ENCODE data around the gene NCS1.

Gene NCS1

DNA sequence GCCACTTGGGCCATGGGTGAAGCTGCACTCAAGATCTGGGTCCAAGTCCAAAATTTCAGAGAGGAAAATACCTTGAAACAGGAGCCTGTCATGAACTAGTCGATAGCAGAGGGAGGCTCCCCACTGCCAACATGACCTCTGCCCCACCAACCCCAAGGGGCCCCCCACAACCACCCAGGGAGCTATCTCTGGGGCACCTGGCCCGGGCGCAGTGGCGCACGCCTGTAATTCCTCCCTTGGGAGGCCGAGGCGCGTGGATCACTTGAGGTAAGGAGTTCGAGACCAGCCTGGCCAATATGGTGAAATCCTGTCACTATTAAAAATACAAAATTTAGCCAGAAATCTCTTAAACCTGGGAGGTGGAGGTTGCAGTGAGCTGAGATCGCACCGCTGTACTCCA is 73.3 kb downstream of the NCS1 start:
- peaks cover 13% of the 10 kb centered on the region for H3K4me1 ChIP-seq (ENCODE audit: control insufficient read depth, low read length)
- H3K27me3 ChIP-seq (ENCODE audit: control insufficient read depth, low read length) = no peaks in the 10 kb centered on the region
- no peak overlapping the region for H3K4me2 ChIP-seq (ENCODE audit: low read length)
- H3K27ac ChIP-seq (ENCODE audit: low read depth, low read length) = no peak overlapping the region
- H3K79me2 ChIP-seq (ENCODE audit: control insufficient read depth, low read length) = no peaks in the 10 kb centered on the region
- H4K20me1 ChIP-seq (ENCODE audit: control insufficient read depth, insufficient read depth, low read depth, low read length) = no peaks in the 10 kb centered on the region
- H3K4me3 ChIP-seq (ENCODE audit: low read length) = no peak overlapping the region
- H3K9me3 ChIP-seq (ENCODE audit: control insufficient read depth, insufficient read depth, low read length) = no peaks in the 10 kb centered on the region
- no peaks in the 10 kb centered on the region for H3K9me2 ChIP-seq (replicated peaks; ENCODE audit: control insufficient read depth, low read length)
- H3K36me3 ChIP-seq (ENCODE audit: control insufficient read depth, low read length) = no peaks in the 10 kb centered on the region
- TF ChIP-seq CTCF (IDR thresholded peaks at IDR 0.05; ENCODE audit: low read depth, low read length, poor library complexity, severe bottlenecking) = no peak
- no peak for TF ChIP-seq EZH2phosphoT487 (IDR thresholded peaks at IDR 0.05; ENCODE audit: borderline replicate concordance, low read length)
- H3F3A ChIP-seq (ENCODE audit: control insufficient read depth, insufficient read depth) = no peaks in the 10 kb centered on the region

GRCh38 chr9:130246126-130246525 is 73.9 kb downstream of the NCS1 start:
- no peak overlapping the region for H3K4me3 ChIP-seq (ENCODE audit: low read length)
- no peaks in the 10 kb centered on the region for H3K27me3 ChIP-seq (ENCODE audit: control insufficient read depth, low read length)
- peaks cover 7% of the 10 kb centered on the region for H3K4me1 ChIP-seq (ENCODE audit: control insufficient read depth, low read length)
- H3K9me3 ChIP-seq (ENCODE audit: control insufficient read depth, insufficient read depth, low read length) = no peaks in the 10 kb centered on the region
- H3K4me2 ChIP-seq (ENCODE audit: low read length) = no peak overlapping the region
- no peaks in the 10 kb centered on the region for H4K20me1 ChIP-seq (ENCODE audit: control insufficient read depth, insufficient read depth, low read depth, low read length)
- H3K79me2 ChIP-seq (ENCODE audit: control insufficient read depth, low read length) = no peaks in the 10 kb centered on the region
- H3K27ac ChIP-seq (ENCODE audit: low read depth, low read length) = no peak overlapping the region
- no peaks in the 10 kb centered on the region for H3F3A ChIP-seq (ENCODE audit: control insufficient read depth, insufficient read depth)
- TF ChIP-seq CTCF (IDR thresholded peaks at IDR 0.05; ENCODE audit: low read depth, low read length, poor library complexity, severe bottlenecking) (no peak), EZH2phosphoT487 (IDR thresholded peaks at IDR 0.05; ENCODE audit: borderline replicate concordance, low read length) (no peak)
- no peaks in the 10 kb centered on the region for H3K9me2 ChIP-seq (replicated peaks; ENCODE audit: control insufficient read depth, low read length)
- no peaks in the 10 kb centered on the region for H3K36me3 ChIP-seq (ENCODE audit: control insufficient read depth, low read length)

DNA sequence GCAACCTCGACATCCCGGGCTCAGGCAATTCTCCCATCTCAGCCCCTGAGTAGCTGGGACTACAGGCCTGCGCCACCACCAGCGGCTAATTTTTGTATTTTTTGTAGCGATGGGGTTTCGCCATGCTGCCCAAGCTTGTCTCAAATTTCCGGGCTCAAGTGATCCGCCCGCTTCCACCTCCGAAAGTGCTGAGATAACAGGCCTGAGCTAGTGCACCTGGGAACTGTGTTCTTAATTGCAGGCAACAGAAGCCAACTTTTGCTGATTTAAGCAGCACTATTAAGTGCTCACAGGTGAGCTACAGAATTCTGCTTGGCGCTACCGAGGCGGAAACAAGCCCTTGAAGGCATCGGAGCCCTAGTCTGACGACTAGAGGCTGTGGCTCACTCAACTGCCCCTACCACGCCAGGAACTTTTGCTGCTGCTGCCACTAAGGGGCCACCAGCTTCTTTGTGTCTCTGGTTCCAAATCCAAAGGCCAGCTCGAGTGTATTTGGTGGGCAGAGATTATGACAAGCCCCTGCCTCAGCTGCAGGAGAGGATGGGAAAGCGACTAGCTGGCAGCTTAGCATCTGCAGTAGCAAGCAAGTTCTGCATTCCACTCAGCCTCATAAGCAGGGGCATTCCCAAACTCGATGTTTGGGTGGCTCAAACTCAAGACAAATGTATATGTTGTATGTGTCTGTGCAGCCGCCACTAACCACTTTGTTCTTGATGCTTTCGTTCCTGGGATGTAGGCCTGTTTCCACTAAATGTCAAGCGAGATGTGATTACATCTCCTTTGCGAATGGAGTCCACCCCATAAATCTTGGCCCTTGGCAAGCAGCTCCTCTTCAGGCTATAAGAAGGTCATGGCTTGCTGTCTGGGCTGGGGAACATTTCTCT is 82.8 kb downstream of the NCS1 start:
- Histone ChIP-seq H3K4me1 (ENCODE audit: control insufficient read depth, low read length) (no peaks in the 10 kb centered on the region), H3K9me3 (ENCODE audit: control insufficient read depth, insufficient read depth, low read length) (no peaks in the 10 kb centered on the region), H3K79me2 (ENCODE audit: control insufficient read depth, low read length) (no peaks in the 10 kb centered on the region), H3K4me3 (ENCODE audit: low read length) (no peak overlapping the region), H3K27ac (ENCODE audit: low read depth, low read length) (no peak overlapping the region), H3K27me3 (ENCODE audit: control insufficient read depth, low read length) (peaks cover 5% of the 10 kb centered on the region), H3K36me3 (ENCODE audit: control insufficient read depth, low read length) (no peaks in the 10 kb centered on the region), H3F3A (ENCODE audit: control insufficient read depth, insufficient read depth) (no peaks in the 10 kb centered on the region), H3K4me2 (ENCODE audit: low read length) (no peak overlapping the region), H4K20me1 (ENCODE audit: control insufficient read depth, insufficient read depth, low read depth, low read length) (no peaks in the 10 kb centered on the region), H3K9me2 (replicated peaks; ENCODE audit: control insufficient read depth, low read length) (no peaks in the 10 kb centered on the region)
- TF ChIP-seq EZH2phosphoT487 (IDR thresholded peaks at IDR 0.05; ENCODE audit: borderline replicate concordance, low read length) (no peak), CTCF (IDR thresholded peaks at IDR 0.05; ENCODE audit: low read depth, low read length, poor library complexity, severe bottlenecking) (no peak)

Data from DOHH2 (cell line).